ENCODE data around the gene WNT7B.

DNA sequence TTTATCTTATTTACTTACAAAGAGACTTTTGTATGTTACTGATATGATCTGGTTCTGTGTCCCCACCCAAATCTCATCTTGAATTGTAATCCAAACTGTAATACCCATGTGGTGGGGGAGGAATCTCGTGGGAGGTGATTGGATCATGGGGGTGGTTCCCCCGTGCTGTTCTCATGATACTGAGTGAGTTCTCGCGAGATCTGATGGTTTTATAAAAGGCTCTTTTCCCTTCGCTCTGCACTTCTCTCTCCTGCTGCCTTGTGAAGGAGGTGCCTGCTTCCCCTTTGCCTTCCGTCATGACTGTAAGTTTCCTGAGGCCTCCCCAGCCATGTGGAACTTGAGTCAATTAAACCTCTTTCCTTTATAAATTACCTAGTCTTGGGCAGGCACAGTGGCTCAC is 42.4 kb upstream of the WNT7B start:
- TF ChIP-seq, protein P1, sequence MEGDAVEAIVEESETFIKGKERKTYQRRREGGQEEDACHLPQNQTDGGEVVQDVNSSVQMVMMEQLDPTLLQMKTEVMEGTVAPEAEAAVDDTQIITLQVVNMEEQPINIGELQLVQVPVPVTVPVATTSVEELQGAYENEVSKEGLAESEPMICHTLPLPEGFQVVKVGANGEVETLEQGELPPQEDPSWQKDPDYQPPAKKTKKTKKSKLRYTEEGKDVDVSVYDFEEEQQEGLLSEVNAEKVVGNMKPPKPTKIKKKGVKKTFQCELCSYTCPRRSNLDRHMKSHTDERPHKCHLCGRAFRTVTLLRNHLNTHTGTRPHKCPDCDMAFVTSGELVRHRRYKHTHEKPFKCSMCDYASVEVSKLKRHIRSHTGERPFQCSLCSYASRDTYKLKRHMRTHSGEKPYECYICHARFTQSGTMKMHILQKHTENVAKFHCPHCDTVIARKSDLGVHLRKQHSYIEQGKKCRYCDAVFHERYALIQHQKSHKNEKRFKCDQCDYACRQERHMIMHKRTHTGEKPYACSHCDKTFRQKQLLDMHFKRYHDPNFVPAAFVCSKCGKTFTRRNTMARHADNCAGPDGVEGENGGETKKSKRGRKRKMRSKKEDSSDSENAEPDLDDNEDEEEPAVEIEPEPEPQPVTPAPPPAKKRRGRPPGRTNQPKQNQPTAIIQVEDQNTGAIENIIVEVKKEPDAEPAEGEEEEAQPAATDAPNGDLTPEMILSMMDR (IDR thresholded peaks at IDR 0.05) = no peak
- TF ChIP-seq EP300 (IDR thresholded peaks at IDR 0.05) (no peak), POLR2A (IDR thresholded peaks at IDR 0.05) (no peak), POLR2AphosphoS5 (IDR thresholded peaks at IDR 0.05) (no peak)
